NCI-H1105 (cell line): ENCODE results near the gene LETMD1.
A peak's percentile ranks its signal among the peaks of the same experiment; 100 is the strongest.
"Not testable (repeated sequence)": the region's sequence is repeated elsewhere in the genome, so short reads cannot be mapped to it uniquely, and the experiment has no call there.

Experiments
- DNase-seq: peaks from one replicate; lab custom pipeline; 2025; lab: John Stamatoyannopoulos, UW

LETMD1 gene

GRCh38 chr12:51077930-51078329, 29.8 kb downstream of the LETMD1 start:
- no peak for DNase-seq

GRCh38 chr12:51078346-51078745, 30.2 kb downstream of the LETMD1 start:
- DNase-seq, result not testable (repeated sequence)

- DNase-seq, result not testable (repeated sequence)
Observed at GRCh38 chr12:51078866-51079265, 30.7 kb downstream of the LETMD1 start.

GRCh38 chr12:51080136-51080535, 32.0 kb downstream of the LETMD1 start:
- no peak for DNase-seq

GRCh38 chr12:51081421-51081820, 33.3 kb downstream of the LETMD1 start:
- DNase-seq, result no peak

GRCh38 chr12:51082561-51083125, 34.5 kb downstream of the LETMD1 start:
- DNase-seq, result no peak

GRCh38 chr12:51083126-51083833, 35.2 kb downstream of the LETMD1 start, which contains the start of gene CSRNP2:
CSRNP2 (minus strand) TSS chr12:51083596; CDS start chr12:51076561, 7,035 bp downstream.
- DNase-seq, result peak; percentile 89

GRCh38 chr12:51085757-51086156, 37.6 kb downstream of the LETMD1 start:
- DNase-seq, result no peak

GRCh38 chr12:51086933-51087332, 38.8 kb downstream of the LETMD1 start:
- no peak for DNase-seq

GRCh38 chr12:51087818-51088217, 39.7 kb downstream of the LETMD1 start:
- DNase-seq, result no peak

GRCh38 chr12:51090705-51091229, 42.6 kb downstream of the LETMD1 start:
- DNase-seq, result no peak

GRCh38 chr12:51098611-51099010, 50.5 kb downstream of the LETMD1 start:
- no peak for DNase-seq

GRCh38 chr12:51103977-51104376, 55.9 kb downstream of the LETMD1 start:
- DNase-seq, result no peak

- no peak for DNase-seq
Observed at GRCh38 chr12:51108136-51108535, 60.0 kb downstream of the LETMD1 start.
